KMS-11 (cell line): ENCODE data around the gene BIN1.

Experiments used
- H2AFZ ChIP-seq: fragments of 200-600 bp; sonication (generic); 2 replicates; pipeline ENCODE4 v1.6.1; 2016; ENCODE audit warnings: antibody characterized with exemption, mixed run types, low read depth
- H3K27ac ChIP-seq: fragments of 200-600 bp; sonication (generic); 2 replicates; pipeline ENCODE4 v1.6.1; 2016; ENCODE audit warnings: mild to moderate bottlenecking, mixed run types
- H3K27me3 ChIP-seq: fragments of 200-600 bp; sonication (generic); 2 replicates; pipeline ENCODE4 v1.6.1; 2017; ENCODE audit warnings: mild to moderate bottlenecking, low read depth, mixed run types, moderate library complexity; ENCODE audit not compliant: insufficient read depth
- H3K36me3 ChIP-seq: fragments of 200-600 bp; sonication (generic); 2 replicates; pipeline ENCODE4 v1.6.1; 2017; ENCODE audit warnings: mild to moderate bottlenecking, mixed run types; ENCODE audit not compliant: insufficient read depth
- H3K4me1 ChIP-seq: fragments of 200-600 bp; sonication (generic); 2 replicates; pipeline ENCODE4 v1.6.1; 2016; ENCODE audit warnings: mild to moderate bottlenecking, low read depth, mixed run types; ENCODE audit not compliant: poor library complexity, severe bottlenecking
- H3K4me2 ChIP-seq: fragments of 200-600 bp; sonication (generic); 2 replicates; pipeline ENCODE4 v1.7.0; 2016; ENCODE audit warnings: mild to moderate bottlenecking, mixed run types
- H3K4me3 ChIP-seq: fragments of 200-600 bp; sonication (generic); IDR thresholded peaks from 2 replicates; pipeline ENCODE4 v1.6.1; 2017; ENCODE audit warnings: low read depth, low read length, mixed read lengths; ENCODE audit not compliant: insufficient read depth
- H3K79me2 ChIP-seq: fragments of 200-600 bp; sonication (generic); 2 replicates; pipeline ENCODE4 v1.6.1; 2016; ENCODE audit warnings: low read depth, mixed run types; ENCODE audit not compliant: insufficient read depth
- H3K9ac ChIP-seq: fragments of 200-600 bp; sonication (generic); 2 replicates; pipeline ENCODE4 v1.6.1; 2016; ENCODE audit warnings: mild to moderate bottlenecking, mixed run types
- H4K20me1 ChIP-seq: fragments of 200-600 bp; sonication (generic); 2 replicates; pipeline ENCODE4 v1.6.1; 2016; ENCODE audit warnings: mild to moderate bottlenecking, mixed run types; ENCODE audit not compliant: insufficient read depth
- TF ChIP-seq, protein P1 (sequence below): fragments of 200-600 bp; sonication (generic); conservative IDR thresholded peaks from 2 replicates; pipeline ENCODE4 v1.6.1; 2017; ENCODE audit warnings: low read depth, mild to moderate bottlenecking, antibody characterized with exemption, low read length, moderate library complexity, mixed read lengths

BIN1 gene

DNA sequence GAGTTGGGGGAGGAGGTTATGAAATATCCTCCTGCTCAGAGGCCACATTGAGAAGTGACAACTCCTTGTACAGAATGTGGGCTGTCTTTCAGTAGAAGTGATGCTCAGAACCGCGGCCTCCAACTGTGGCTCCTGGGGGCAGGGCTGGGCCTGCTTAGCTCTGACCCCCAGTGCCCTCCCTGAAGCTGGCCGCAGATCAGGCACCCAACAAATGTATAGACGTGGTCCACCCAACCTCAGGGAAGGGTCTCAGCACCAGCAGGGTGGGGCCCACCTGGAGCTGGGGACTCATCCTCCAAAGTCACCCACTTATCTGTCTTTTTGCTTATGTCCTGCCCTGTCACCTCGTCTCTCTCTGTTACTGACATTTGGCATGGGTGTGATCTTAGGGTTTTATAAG lies 11.1 kb upstream of the BIN1 start:
- TF ChIP-seq, protein P1, sequence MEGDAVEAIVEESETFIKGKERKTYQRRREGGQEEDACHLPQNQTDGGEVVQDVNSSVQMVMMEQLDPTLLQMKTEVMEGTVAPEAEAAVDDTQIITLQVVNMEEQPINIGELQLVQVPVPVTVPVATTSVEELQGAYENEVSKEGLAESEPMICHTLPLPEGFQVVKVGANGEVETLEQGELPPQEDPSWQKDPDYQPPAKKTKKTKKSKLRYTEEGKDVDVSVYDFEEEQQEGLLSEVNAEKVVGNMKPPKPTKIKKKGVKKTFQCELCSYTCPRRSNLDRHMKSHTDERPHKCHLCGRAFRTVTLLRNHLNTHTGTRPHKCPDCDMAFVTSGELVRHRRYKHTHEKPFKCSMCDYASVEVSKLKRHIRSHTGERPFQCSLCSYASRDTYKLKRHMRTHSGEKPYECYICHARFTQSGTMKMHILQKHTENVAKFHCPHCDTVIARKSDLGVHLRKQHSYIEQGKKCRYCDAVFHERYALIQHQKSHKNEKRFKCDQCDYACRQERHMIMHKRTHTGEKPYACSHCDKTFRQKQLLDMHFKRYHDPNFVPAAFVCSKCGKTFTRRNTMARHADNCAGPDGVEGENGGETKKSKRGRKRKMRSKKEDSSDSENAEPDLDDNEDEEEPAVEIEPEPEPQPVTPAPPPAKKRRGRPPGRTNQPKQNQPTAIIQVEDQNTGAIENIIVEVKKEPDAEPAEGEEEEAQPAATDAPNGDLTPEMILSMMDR = no peak
- Histone ChIP-seq H3K4me3 (no peak overlapping the region), H4K20me1 (no peaks in the 10 kb centered on the region), H3K27ac (no peak overlapping the region), H3K36me3 (no peaks in the 10 kb centered on the region), H3K27me3 (no peaks in the 10 kb centered on the region), H3K9ac (no peak overlapping the region), H2AFZ (no peak overlapping the region), H3K79me2 (no peaks in the 10 kb centered on the region), H3K4me2 (no peak overlapping the region), H3K4me1 (no peaks in the 10 kb centered on the region)

DNA sequence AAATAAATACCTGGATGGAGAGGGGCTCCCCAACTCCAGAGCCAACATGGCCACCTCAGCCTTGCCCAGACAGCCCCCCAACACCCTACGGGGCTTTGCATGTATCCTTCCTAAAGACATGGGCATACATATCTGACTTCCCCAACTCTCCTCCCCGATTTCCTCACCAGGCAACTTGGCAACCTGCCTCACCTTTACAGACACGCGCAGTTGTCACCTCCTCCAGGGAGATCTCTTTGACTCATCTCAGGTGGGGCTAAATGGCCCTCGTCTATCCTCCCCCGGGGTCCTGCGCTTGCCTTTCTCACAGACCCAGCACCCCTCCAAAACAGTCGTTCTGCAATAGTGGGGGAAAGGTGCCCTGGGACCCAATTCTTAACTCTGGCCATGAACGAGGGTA lies 10.6 kb upstream of the BIN1 start:
- no peaks in the 10 kb centered on the region for H4K20me1 ChIP-seq
- no peak overlapping the region for H2AFZ ChIP-seq
- TF ChIP-seq, protein P1 = no peak
- H3K4me2 ChIP-seq = no peak overlapping the region
- no peak overlapping the region for H3K9ac ChIP-seq
- H3K27me3 ChIP-seq = no peaks in the 10 kb centered on the region
- no peaks in the 10 kb centered on the region for H3K79me2 ChIP-seq
- no peaks in the 10 kb centered on the region for H3K36me3 ChIP-seq
- H3K4me1 ChIP-seq = no peaks in the 10 kb centered on the region
- H3K4me3 ChIP-seq = no peak overlapping the region
- no peak overlapping the region for H3K27ac ChIP-seq

DNA sequence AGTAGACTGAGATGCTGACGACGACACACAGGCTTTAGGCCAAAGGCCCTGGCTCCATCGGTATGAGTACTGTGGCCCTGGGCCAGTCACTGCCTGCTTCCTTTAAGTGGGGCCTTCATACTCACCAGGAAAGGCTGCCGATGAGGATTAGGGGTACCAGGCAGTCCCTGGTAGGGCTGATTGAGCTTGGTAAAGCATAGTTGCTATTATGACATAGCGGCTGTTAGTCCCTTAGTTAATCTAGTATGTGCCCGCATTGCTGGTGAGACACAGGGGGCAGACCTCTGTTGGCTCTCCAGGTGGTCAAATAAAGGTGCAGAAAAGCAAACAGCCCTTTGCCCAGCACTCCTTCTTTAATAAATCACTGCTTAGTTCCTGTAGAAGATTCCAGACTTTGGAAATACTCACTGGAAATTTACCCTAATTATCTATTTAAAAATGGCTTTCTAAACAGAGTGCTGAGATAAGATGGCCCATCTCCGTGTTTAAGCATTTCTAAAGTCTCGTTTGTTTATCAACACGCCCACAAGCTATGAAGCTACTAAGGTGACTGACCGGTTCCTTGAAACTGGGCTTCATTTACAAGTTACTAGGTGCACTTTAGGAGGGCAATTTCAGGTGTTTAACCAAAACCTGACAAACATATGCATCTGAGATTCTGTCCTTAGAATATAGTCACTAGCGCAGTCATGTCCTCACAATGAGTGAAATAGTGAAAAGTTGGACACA lies 8.7 kb upstream of the BIN1 start:
- TF ChIP-seq, protein P1 = no peak
- H2AFZ ChIP-seq = no peak overlapping the region
- H3K4me1 ChIP-seq = no peaks in the 10 kb centered on the region
- H3K79me2 ChIP-seq = no peaks in the 10 kb centered on the region
- no peaks in the 10 kb centered on the region for H3K36me3 ChIP-seq
- no peaks in the 10 kb centered on the region for H4K20me1 ChIP-seq
- no peak overlapping the region for H3K4me2 ChIP-seq
- H3K9ac ChIP-seq = no peak overlapping the region
- H3K4me3 ChIP-seq = no peak overlapping the region
- H3K27me3 ChIP-seq = no peaks in the 10 kb centered on the region
- no peak overlapping the region for H3K27ac ChIP-seq

DNA sequence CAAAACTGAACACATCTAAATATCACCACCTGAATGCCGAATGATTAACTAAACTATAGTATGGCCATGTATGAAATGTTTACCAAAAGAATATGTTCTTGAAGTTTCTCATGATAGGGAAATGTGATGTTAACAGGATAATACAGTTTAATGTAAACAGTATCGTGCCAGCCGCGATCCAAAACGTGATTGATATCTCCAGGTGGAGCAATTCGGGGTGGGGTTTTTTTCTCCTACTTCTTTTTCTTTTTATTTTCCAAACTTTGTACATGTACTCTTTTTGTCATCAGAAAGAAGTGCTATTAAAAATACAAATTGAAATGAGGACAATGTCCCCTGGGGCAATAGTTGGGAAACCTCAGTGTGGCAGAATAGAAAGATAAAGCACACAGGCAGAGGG lies 4.0 kb upstream of the BIN1 start:
- Histone ChIP-seq H3K4me1 (no peaks in the 10 kb centered on the region), H3K9ac (no peak overlapping the region), H4K20me1 (no peaks in the 10 kb centered on the region), H3K27me3 (no peaks in the 10 kb centered on the region), H3K27ac (no peak overlapping the region), H3K4me3 (no peak overlapping the region), H3K36me3 (no peaks in the 10 kb centered on the region), H2AFZ (no peak overlapping the region), H3K4me2 (no peak overlapping the region), H3K79me2 (no peaks in the 10 kb centered on the region)
- TF ChIP-seq, protein P1 = no peak
